DOHH2 (cell line): ENCODE measurements around the gene CBY3.

Source experiments
- EZH2phosphoT487 ChIP-seq: fragments of 200-600 bp; sonication (generic); IDR thresholded peaks from 2 replicates; pipeline ENCODE4 v1.6.1; 2017; ENCODE audit warnings: borderline replicate concordance, mild to moderate bottlenecking, antibody characterized with exemption, low read length, moderate library complexity, mixed read lengths
- TF ChIP-seq, protein P1 (sequence below): fragments of 200-600 bp; sonication (generic); IDR thresholded peaks from one replicate; pipeline ENCODE4 v1.5.1; 2014; ENCODE audit warnings: antibody characterized with exemption, mild to moderate bottlenecking, low read depth, low read length; ENCODE audit not compliant: poor library complexity, severe bottlenecking

DNA sequence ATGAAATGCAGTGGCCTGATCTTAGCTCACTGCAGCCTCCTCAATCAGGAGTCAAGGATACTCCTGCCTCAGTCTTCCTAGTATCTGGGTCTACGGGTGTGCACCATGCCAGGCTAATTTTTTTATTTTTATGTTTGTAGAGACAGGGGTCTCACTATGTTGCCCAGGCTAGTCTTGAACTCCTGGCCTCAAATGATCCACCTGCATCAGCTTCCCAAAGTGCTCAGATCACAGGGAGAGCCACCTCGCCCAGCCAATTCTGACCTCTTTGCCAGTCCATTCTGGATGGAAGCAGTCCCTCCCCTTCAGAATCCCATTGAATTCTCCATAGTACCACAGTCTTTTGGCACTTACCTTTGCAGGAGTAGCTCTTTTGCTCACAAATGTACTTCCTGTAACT, 16.3 kb upstream of the CBY3 start:
- TF ChIP-seq, protein P1, sequence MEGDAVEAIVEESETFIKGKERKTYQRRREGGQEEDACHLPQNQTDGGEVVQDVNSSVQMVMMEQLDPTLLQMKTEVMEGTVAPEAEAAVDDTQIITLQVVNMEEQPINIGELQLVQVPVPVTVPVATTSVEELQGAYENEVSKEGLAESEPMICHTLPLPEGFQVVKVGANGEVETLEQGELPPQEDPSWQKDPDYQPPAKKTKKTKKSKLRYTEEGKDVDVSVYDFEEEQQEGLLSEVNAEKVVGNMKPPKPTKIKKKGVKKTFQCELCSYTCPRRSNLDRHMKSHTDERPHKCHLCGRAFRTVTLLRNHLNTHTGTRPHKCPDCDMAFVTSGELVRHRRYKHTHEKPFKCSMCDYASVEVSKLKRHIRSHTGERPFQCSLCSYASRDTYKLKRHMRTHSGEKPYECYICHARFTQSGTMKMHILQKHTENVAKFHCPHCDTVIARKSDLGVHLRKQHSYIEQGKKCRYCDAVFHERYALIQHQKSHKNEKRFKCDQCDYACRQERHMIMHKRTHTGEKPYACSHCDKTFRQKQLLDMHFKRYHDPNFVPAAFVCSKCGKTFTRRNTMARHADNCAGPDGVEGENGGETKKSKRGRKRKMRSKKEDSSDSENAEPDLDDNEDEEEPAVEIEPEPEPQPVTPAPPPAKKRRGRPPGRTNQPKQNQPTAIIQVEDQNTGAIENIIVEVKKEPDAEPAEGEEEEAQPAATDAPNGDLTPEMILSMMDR, result no peak
- TF ChIP-seq EZH2phosphoT487, result no peak
